SK-N-SH (cell line): ENCODE measurements around the gene RNF223. TPM values are rescaled to one million over a fixed set of nuclear protein-coding genes. Genes with fewer than 3 reads are reported as not detected.

ENCODE experiments used
- CTCF ChIA-PET: fragments of 300-600, 350-600 bp; formaldehyde crosslinking; extraction: SDS; loops from one replicate; lab custom pipeline; 2021; lab: Yijun Ruan, JAX
- POLR2A ChIA-PET: fragments of 350-600 bp; sonication (Branson Sonifier 250); formaldehyde crosslinking; extraction: SDS; loops from one replicate; lab custom pipeline; 2020; ENCODE audit warnings: antibody characterized with exemption, inconsistent platforms; lab: Yijun Ruan, JAX
- DNase-seq: peaks from one replicate; pipeline ENCODE4 v3.0.0; 2012
- H2AFZ ChIP-seq: fragments of 200-600 bp; sonication (generic); 2 replicates; pipeline ENCODE4 v1.8.1; 2016; ENCODE audit warnings: antibody characterized with exemption, mild to moderate bottlenecking, low read depth
- H3F3A ChIP-seq: fragments of 200-600 bp; sonication (generic); replicated peaks from 2 replicates; pipeline ENCODE3; 2016; ENCODE audit warnings: antibody characterized with exemption, mild to moderate bottlenecking; ENCODE audit not compliant: insufficient read depth
- H3K27ac ChIP-seq, 2 experiments: fragments of 200-500 bp in 1 of 2; fragments of 200-600 bp in 1 of 2; sonication (Bioruptor generic) in 1 of 2; sonication (generic), shearing (Covaris generic) in 1 of 2; 2 replicates each; pipeline versions ENCODE4 v1.5.1 to v1.6.1; 2014 to 2016; ENCODE audit warnings: low read depth in 2 of 2, inconsistent platforms in 1 of 2, low read length in 1 of 2, mild to moderate bottlenecking in 1 of 2, mixed read lengths in 1 of 2
- H3K27me3 ChIP-seq: fragments of 200-600 bp; sonication (generic), shearing (Covaris generic); 2 replicates; pipeline ENCODE4 v1.6.1; 2016; ENCODE audit warnings: mixed run types; ENCODE audit not compliant: insufficient read depth
- H3K36me3 ChIP-seq, 2 experiments: fragments of 200-500 bp in 1 of 2; fragments of 200-600 bp in 1 of 2; sonication (Bioruptor generic) in 1 of 2; sonication (generic) in 1 of 2; replicated peaks in 1 of 2; 2 replicates each; pipeline versions ENCODE3 to v1.5.1; 2014 to 2016; ENCODE audit warnings: low read length in 1 of 2, mild to moderate bottlenecking in 1 of 2; ENCODE audit not compliant: insufficient read depth in 2 of 2, control insufficient read depth in 1 of 2
- H3K4me1 ChIP-seq, 2 experiments: fragments of 200-500 bp in 1 of 2; fragments of 200-600 bp in 1 of 2; sonication (Bioruptor generic) in 1 of 2; sonication (generic), shearing (Covaris generic) in 1 of 2; 2 replicates each; pipeline versions ENCODE4 v1.5.1 to v1.6.1; 2014 to 2016; ENCODE audit warnings: low read depth in 1 of 2, low read length in 1 of 2, mixed run types in 1 of 2; ENCODE audit not compliant: insufficient read depth in 2 of 2, control insufficient read depth in 1 of 2
- H3K4me2 ChIP-seq: fragments of 200-600 bp; sonication (generic), shearing (Covaris generic); 2 replicates; pipeline ENCODE4 v1.6.1; 2017; ENCODE audit warnings: mixed run types
- H3K4me3 ChIP-seq, 2 experiments: fragments of 200-500 bp in 1 of 2; fragments of 200-600 bp in 1 of 2; sonication (Bioruptor generic) in 1 of 2; sonication (generic), shearing (Covaris generic) in 1 of 2; 2 replicates each; pipeline versions ENCODE4 v1.5.1 to v1.8.1; 2014 to 2016; ENCODE audit warnings: low read depth in 2 of 2, inconsistent platforms in 1 of 2, low read length in 1 of 2, mild to moderate bottlenecking in 1 of 2, mixed read lengths in 1 of 2, moderate library complexity in 1 of 2
- H3K79me2 ChIP-seq: fragments of 200-600 bp; sonication (generic); 2 replicates; pipeline ENCODE4 v1.8.1; 2017; ENCODE audit warnings: mild to moderate bottlenecking; ENCODE audit not compliant: insufficient read depth
- H3K9ac ChIP-seq: fragments of 200-600 bp; sonication (generic); 2 replicates; pipeline ENCODE4 v1.6.1; 2017; ENCODE audit warnings: mixed run types
- H3K9me2 ChIP-seq: fragments of 200-600 bp; sonication (generic); 2 replicates; pipeline ENCODE4 v1.6.1; 2017; ENCODE audit warnings: mixed run types
- H3K9me3 ChIP-seq: fragments of 200-600 bp; sonication (generic); 2 replicates; pipeline ENCODE4 v1.6.1; 2017; ENCODE audit warnings: mixed run types, mild to moderate bottlenecking, moderate library complexity
- H4K20me1 ChIP-seq: fragments of 200-600 bp; sonication (generic); 2 replicates; pipeline ENCODE4 v1.6.1; 2017; ENCODE audit warnings: mild to moderate bottlenecking, mixed run types; ENCODE audit not compliant: insufficient read depth
- CHD2 ChIP-seq: fragments of 150-350 bp; IDR thresholded peaks from 2 replicates; pipeline ENCODE4 v1.6.1; 2018; ENCODE audit warnings: low read length; ENCODE audit not compliant: partially characterized antibody
- EP300 ChIP-seq, 2 experiments: IDR thresholded peaks; 2 replicates each; pipeline versions ENCODE4 v1.4.0 to v1.6.1; 2012; ENCODE audit warnings: borderline replicate concordance in 1 of 2, low read depth in 1 of 2, low read length in 1 of 2
- JUND ChIP-seq: IDR thresholded peaks from 2 replicates; pipeline ENCODE4 v1.4.0; 2012
- MAX ChIP-seq: IDR thresholded peaks from 2 replicates; pipeline ENCODE4 v1.4.0; 2012; ENCODE audit warnings: low read depth
- MEF2A ChIP-seq: IDR thresholded peaks from 2 replicates; pipeline ENCODE4 v1.4.0; 2012; ENCODE audit warnings: low read depth, borderline replicate concordance
- POLR2AphosphoS5 ChIP-seq: IDR thresholded peaks from 2 replicates; pipeline ENCODE4 v1.6.1; 2012; ENCODE audit warnings: low read depth, low read length
- RCOR1 ChIP-seq: fragments of 150-350 bp; IDR thresholded peaks from 2 replicates; pipeline ENCODE4 v1.6.1; 2017; ENCODE audit warnings: antibody characterized with exemption, low read length
- RFX5 ChIP-seq: IDR thresholded peaks from 2 replicates; pipeline ENCODE4 v1.6.1; 2012; ENCODE audit warnings: mild to moderate bottlenecking, improper control_type of control experiment, low read length
- RXRA ChIP-seq: IDR thresholded peaks from 2 replicates; pipeline ENCODE4 v1.4.0; 2012; ENCODE audit warnings: low read depth, mild to moderate bottlenecking, borderline replicate concordance
- TEAD4 ChIP-seq: IDR thresholded peaks from 2 replicates; pipeline ENCODE4 v1.4.0; 2012; ENCODE audit warnings: mild to moderate bottlenecking, borderline replicate concordance; ENCODE audit not compliant: insufficient read depth
- ZBTB33 ChIP-seq: IDR thresholded peaks from 2 replicates; pipeline ENCODE4 v1.4.0; 2012; ENCODE audit warnings: low read depth, borderline replicate concordance
- WGBS: methylation state at CpG from one replicate; pipeline ENCODE4 v1.1.6; 2017; ENCODE audit warnings: low lambda C conversion rate; 5-methylcytosine and 5-hydroxymethylcytosine counted together
- polyA plus RNA-seq, 3 experiments: library from polyadenylated mRNA; depleted of rRNA; stranded (reverse); fragments of >200 nt; gene quantifications; 2 replicates each; pipeline ENCODE4 v1.2.3, GENCODE V29; 2012
- TF ChIP-seq, protein P1 (sequence below): IDR thresholded peaks from 2 replicates; pipeline ENCODE4 v1.6.1; 2012; ENCODE audit warnings: mild to moderate bottlenecking, low read depth, low read length, moderate library complexity

RNF223 gene
- polyA plus RNA-seq, 1 of the 3 experiments (the other 2 are of a cell fraction), result not detected

GRCh38 chr1:1092149-1092855, 18.2 kb upstream of the RNF223 start:
- ChIA-PET CTCF (no interaction called here), POLR2A (no interaction called here)
- H3K36me3 ChIP-seq, result no peaks in the 10 kb centered on the region
- TF ChIP-seq MAX, result no peak
- TF ChIP-seq RCOR1, result no peak
- no peak for TF ChIP-seq EP300 (IDR thresholded peaks at IDR 0.05; ENCODE audit: borderline replicate concordance in 1 of 2, low read depth in 1 of 2, low read length in 1 of 2)
- TF ChIP-seq, protein P1, sequence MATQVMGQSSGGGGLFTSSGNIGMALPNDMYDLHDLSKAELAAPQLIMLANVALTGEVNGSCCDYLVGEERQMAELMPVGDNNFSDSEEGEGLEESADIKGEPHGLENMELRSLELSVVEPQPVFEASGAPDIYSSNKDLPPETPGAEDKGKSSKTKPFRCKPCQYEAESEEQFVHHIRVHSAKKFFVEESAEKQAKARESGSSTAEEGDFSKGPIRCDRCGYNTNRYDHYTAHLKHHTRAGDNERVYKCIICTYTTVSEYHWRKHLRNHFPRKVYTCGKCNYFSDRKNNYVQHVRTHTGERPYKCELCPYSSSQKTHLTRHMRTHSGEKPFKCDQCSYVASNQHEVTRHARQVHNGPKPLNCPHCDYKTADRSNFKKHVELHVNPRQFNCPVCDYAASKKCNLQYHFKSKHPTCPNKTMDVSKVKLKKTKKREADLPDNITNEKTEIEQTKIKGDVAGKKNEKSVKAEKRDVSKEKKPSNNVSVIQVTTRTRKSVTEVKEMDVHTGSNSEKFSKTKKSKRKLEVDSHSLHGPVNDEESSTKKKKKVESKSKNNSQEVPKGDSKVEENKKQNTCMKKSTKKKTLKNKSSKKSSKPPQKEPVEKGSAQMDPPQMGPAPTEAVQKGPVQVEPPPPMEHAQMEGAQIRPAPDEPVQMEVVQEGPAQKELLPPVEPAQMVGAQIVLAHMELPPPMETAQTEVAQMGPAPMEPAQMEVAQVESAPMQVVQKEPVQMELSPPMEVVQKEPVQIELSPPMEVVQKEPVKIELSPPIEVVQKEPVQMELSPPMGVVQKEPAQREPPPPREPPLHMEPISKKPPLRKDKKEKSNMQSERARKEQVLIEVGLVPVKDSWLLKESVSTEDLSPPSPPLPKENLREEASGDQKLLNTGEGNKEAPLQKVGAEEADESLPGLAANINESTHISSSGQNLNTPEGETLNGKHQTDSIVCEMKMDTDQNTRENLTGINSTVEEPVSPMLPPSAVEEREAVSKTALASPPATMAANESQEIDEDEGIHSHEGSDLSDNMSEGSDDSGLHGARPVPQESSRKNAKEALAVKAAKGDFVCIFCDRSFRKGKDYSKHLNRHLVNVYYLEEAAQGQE, result no peak
- no peak for TF ChIP-seq POLR2AphosphoS5
- no peak for TF ChIP-seq JUND
- no peak for TF ChIP-seq ZBTB33
- TF ChIP-seq TEAD4, result no peak
- no peak for TF ChIP-seq RFX5
- TF ChIP-seq MEF2A, result no peak
- no peak for TF ChIP-seq CHD2
- TF ChIP-seq RXRA, result no peak
- DNase-seq, result peak; percentile 24
- H3K9me3 ChIP-seq, result no peaks in the 10 kb centered on the region
- no peaks in the 10 kb centered on the region for H3K9me2 ChIP-seq
- H3K79me2 ChIP-seq, result no peaks in the 10 kb centered on the region; the same call in 1 of the 2 replicates
- no peak overlapping the region for H3K4me3 ChIP-seq
- H3K9ac ChIP-seq, result no peak overlapping the region
- no peak overlapping the region for H3K4me2 ChIP-seq
- H4K20me1 ChIP-seq, result no peaks in the 10 kb centered on the region
- H3K27me3 ChIP-seq, result no peaks in the 10 kb centered on the region
- H3K4me1 ChIP-seq, result no peaks in the 10 kb centered on the region
- H2AFZ ChIP-seq, result no peak overlapping the region
- H3F3A ChIP-seq, result peaks cover 3% of the 10 kb centered on the region
- 90% methylated on average over 4 of the region's 28 CpGs for WGBS
- no peak overlapping the region for H3K27ac ChIP-seq
